A673 (cell line): ENCODE results near the gene ACSL3.

Experiments used
- CTCF ChIP-seq: fragments of 300-800, 200-600 bp; sonication (generic); conservative IDR thresholded peaks from 2 replicates; pipeline ENCODE4 v1.5.1; 2017; ENCODE audit warnings: low read depth, mild to moderate bottlenecking, antibody characterized with exemption, low read length, moderate library complexity, mixed read lengths
- EZH2 ChIP-seq: fragments of 200-600 bp; sonication (generic); IDR thresholded peaks from 2 replicates; pipeline ENCODE4 v1.6.1; 2017; ENCODE audit warnings: borderline replicate concordance, low read depth, mild to moderate bottlenecking, mixed read lengths, antibody characterized with exemption, low read length; ENCODE audit not compliant: poor library complexity, severe bottlenecking

GRCh38 chr2:222928335-222928734, 67.5 kb downstream of the ACSL3 start:
- no peak for TF ChIP-seq CTCF
- no peak for TF ChIP-seq EZH2
